K562 (cell line): Measurements from ENCODE around the gene MAP2. TPM values are rescaled to one million over a fixed set of nuclear protein-coding genes. Genes with fewer than 3 reads are reported as not detected.

Experiments
- ATAC-seq: fragments of 200-7000 bp; cut with Tn5 transposase; 3 replicates; pipeline ENCODE4 v1.9.1; 2020; ENCODE audit warnings: moderate library complexity
- BruUV-seq: library from RNA; stranded (reverse); fragments of 400-500 nt; replicated peaks from 2 replicates; lab custom pipeline; 2021; lab: Mats Ljungman, UMichigan
- CTCF ChIA-PET: fragments of 300-600 bp; formaldehyde crosslinking; extraction: SDS; loops from one replicate; lab custom pipeline; 2021; ENCODE audit warnings: low intra/inter-chr PET ratio; lab: Yijun Ruan, JAX
- POLR2A ChIA-PET: fragments of 300-600, 350-650 bp; sonication (Branson Sonifier 250); formaldehyde crosslinking; extraction: SDS; loops from one replicate; lab custom pipeline; 2021; ENCODE audit warnings: antibody characterized with exemption, inconsistent platforms; lab: Yijun Ruan, JAX
- DNase-seq, 4 experiments: peaks; one replicate each; pipeline versions ENCODE4 v3.0.0 to v3.0.0-alpha.2; 2011 to 2018; ENCODE audit warnings: low spot score in 3 of 4, mixed read lengths in 3 of 4; ENCODE audit errors: extremely low read depth in 1 of 4
- FAIRE-seq: peaks from 2 replicates; lab custom pipeline; 2011; peaks lifted over from hg19 to GRCh38; lab: Jason Lieb, UNC
- H2AFZ ChIP-seq: 2 replicates; pipeline ENCODE4 v1.6.0; 2011; ENCODE audit warnings: low read depth, low read length, control low read depth, inconsistent platforms
- H3K27ac ChIP-seq: fragments of 200-600 bp; 3 replicates; pipeline ENCODE4 v1.8.0; 2011; ENCODE audit warnings: low read depth, mild to moderate bottlenecking, control low read depth, inconsistent platforms, low read length, moderate library complexity, mixed read lengths; ENCODE audit errors: extremely low read depth
- H3K27me3 ChIP-seq, 2 experiments: fragments of 300-600 bp in 1 of 2; 2 replicates in 1 of 2; 3 replicates in 1 of 2; pipeline versions ENCODE4 v1.6.0 to v1.8.0; 2011; ENCODE audit warnings: inconsistent platforms in 2 of 2, low read length in 2 of 2, mild to moderate bottlenecking in 1 of 2, mixed read lengths in 1 of 2, moderate library complexity in 1 of 2; ENCODE audit not compliant: control insufficient read depth in 2 of 2, insufficient read depth in 2 of 2
- H3K36me3 ChIP-seq: fragments of 300-600 bp; 3 replicates; pipeline ENCODE4 v1.8.0; 2011; ENCODE audit warnings: mild to moderate bottlenecking, low read length, inconsistent platforms; ENCODE audit not compliant: control insufficient read depth, insufficient read depth
- H3K4me1 ChIP-seq, 2 experiments: fragments of 200-600 bp in 1 of 2; replicated peaks in 1 of 2; 2 replicates in 1 of 2; 3 replicates in 1 of 2; pipeline versions ENCODE4 v1.5.1 to v1.8.0; 2011; ENCODE audit warnings: inconsistent platforms in 2 of 2, low read length in 2 of 2, mild to moderate bottlenecking in 1 of 2, mixed read lengths in 1 of 2, moderate library complexity in 1 of 2; ENCODE audit not compliant: control insufficient read depth in 2 of 2, insufficient read depth in 2 of 2
- H3K4me2 ChIP-seq: 2 replicates; pipeline ENCODE4 v1.6.1; 2011; ENCODE audit warnings: low read length, control low read depth, inconsistent platforms, mixed read lengths; ENCODE audit not compliant: insufficient read depth
- H3K4me3 ChIP-seq: fragments of 200-600 bp; sonication (generic), shearing (Covaris generic); 2 replicates; pipeline ENCODE4 v1.5.1; 2016; ENCODE audit warnings: control low read depth, inconsistent platforms
- H3K79me2 ChIP-seq: fragments of 200-600 bp; 3 replicates; pipeline ENCODE4 v1.8.0; 2011; ENCODE audit warnings: low read length, inconsistent platforms; ENCODE audit not compliant: control insufficient read depth, insufficient read depth
- H3K9ac ChIP-seq, 2 experiments: 2 replicates each; pipeline versions ENCODE4 v1.6.0 to v1.6.1; 2011; ENCODE audit warnings: low read depth in 2 of 2, low read length in 2 of 2, control low read depth in 1 of 2, inconsistent platforms in 1 of 2, mild to moderate bottlenecking in 1 of 2, mixed read lengths in 1 of 2; ENCODE audit not compliant: insufficient read depth in 1 of 2
- H3K9me1 ChIP-seq: one replicate; pipeline ENCODE4 v1.6.0; 2011; ENCODE audit warnings: inconsistent platforms, mild to moderate bottlenecking, low read length, moderate library complexity; ENCODE audit not compliant: control insufficient read depth, insufficient read depth
- H3K9me3 ChIP-seq: replicated peaks from 2 replicates; pipeline ENCODE4 v1.5.1; 2011; ENCODE audit warnings: low read depth, low read length, inconsistent platforms; ENCODE audit not compliant: control insufficient read depth, insufficient read depth
- H4K20me1 ChIP-seq: replicated peaks from 2 replicates; pipeline ENCODE4 v1.6.1; 2011; ENCODE audit warnings: low read length, inconsistent platforms, mixed read lengths; ENCODE audit not compliant: control insufficient read depth, insufficient read depth
- CREB5 ChIP-seq: fragments of 250-450 bp; sonication (Bioruptor Pico); IDR thresholded peaks from 2 replicates; pipeline ENCODE4 v1.5.0; 2020; ENCODE audit warnings: mild to moderate bottlenecking
- DEAF1 ChIP-seq: fragments of 450-650 bp; formaldehyde crosslinking; IDR thresholded peaks from 2 replicates; pipeline ENCODE4 v1.4.0; 2020; ENCODE audit warnings: mild to moderate bottlenecking, moderate library complexity
- HDAC6 ChIP-seq: IDR thresholded peaks from 2 replicates; pipeline ENCODE4 v1.6.1; 2012; ENCODE audit warnings: low read depth, mild to moderate bottlenecking, control low read depth, inconsistent platforms, low read length, moderate library complexity
- MAX ChIP-seq: sonication (generic); formaldehyde crosslinking; IDR thresholded peaks from 2 replicates; pipeline ENCODE4 v1.9.0; 2022; ENCODE audit warnings: mild to moderate bottlenecking, missing genetic modification reagents
- MCM2 ChIP-seq: fragments of 450-650 bp; IDR thresholded peaks from 2 replicates; pipeline ENCODE4 v1.6.1; 2017; ENCODE audit warnings: low read depth, mild to moderate bottlenecking
- NCOA1 ChIP-seq: fragments of 450-650 bp; IDR thresholded peaks from 2 replicates; pipeline ENCODE4 v1.6.1; 2016; ENCODE audit warnings: low read depth
- NR3C1 ChIP-seq: sonication (generic); formaldehyde crosslinking; IDR thresholded peaks from 2 replicates; pipeline ENCODE4 v1.8.1; 2022; ENCODE audit warnings: missing genetic modification reagents
- PYGO2 ChIP-seq: fragments of 450-650 bp; IDR thresholded peaks from 2 replicates; pipeline ENCODE4 v1.6.1; 2016; ENCODE audit warnings: mild to moderate bottlenecking, missing genetic modification characterization, moderate library complexity, missing compliant biosample characterization
- RBM25 ChIP-seq: fragments of 200-400 bp; formaldehyde crosslinking; IDR thresholded peaks from 2 replicates; pipeline ENCODE4 v1.6.1; 2018; ENCODE audit warnings: low read length, low read depth, moderate library complexity; ENCODE audit not compliant: severe bottlenecking
- SRSF1 ChIP-seq: fragments of 200-400 bp; formaldehyde crosslinking; IDR thresholded peaks from 2 replicates; pipeline ENCODE4 v1.6.1; 2017; ENCODE audit warnings: mild to moderate bottlenecking, low read depth, low read length, moderate library complexity
- ZNF347 ChIP-seq: fragments of 450-650 bp; formaldehyde crosslinking; IDR thresholded peaks from 2 replicates; pipeline ENCODE4 v1.4.0; 2020; ENCODE audit warnings: low read depth, mild to moderate bottlenecking, moderate library complexity
- ZNF644 ChIP-seq: fragments of 200-800 bp; sonication (Bioruptor generic); IDR thresholded peaks from 2 replicates; pipeline ENCODE4 v1.6.1; 2016; ENCODE audit warnings: low read depth, missing genetic modification characterization, missing compliant biosample characterization
- WGBS: fragments of 100-300 bp; shearing (Covaris generic); methylation state at CpG from one replicate; pipeline ENCODE4 v1.1.6; 2016; ENCODE audit warnings: low coverage, mixed read lengths; ENCODE audit not compliant: insufficient coverage; ENCODE audit errors: missing lambda C conversion rate; 5-methylcytosine and 5-hydroxymethylcytosine counted together
- in situ Hi-C: fragments of 300-500 bp; cut with MboI; formaldehyde crosslinking; loops from 4 replicates; pipeline ENCODE4 v1.15.0; 2018; ENCODE audit warnings: inconsistent platforms, mixed read lengths
- intact Hi-C: fragments of 100-400 bp; cut with micrococcal nuclease; formaldehyde crosslinking; loops from 2 replicates; pipeline ENCODE4 v1.14.2; 2022
- polyA plus RNA-seq, 8 experiments: library from polyadenylated mRNA; depleted of rRNA in 4 of 8; stranded (reverse) in 5 of 8; unstranded in 3 of 8; fragments of >200 nt; fragmentation: Nextera tagmentation in 2 of 8; fragmentation: Illumina TruSeq in 1 of 8; extraction: Ambion mirVana in 2 of 8; extraction: Trizol in 1 of 8; gene quantifications; 2 replicates each; pipeline versions ENCODE4 v1.2.1 to v1.2.3, GENCODE V29; 2011 to 2014; ENCODE audit warnings: inconsistent platforms in 1 of 8, missing spikeins in 1 of 8
- total RNA-seq, 7 experiments: library from RNA; depleted of rRNA in 6 of 7; stranded (reverse); fragments of >200 nt in 6 of 7; fragmentation: Illumina TruSeq in 2 of 7; extraction: Trizol in 2 of 7; gene quantifications; 2 replicates each; pipeline versions ENCODE4 v1.2.1 to v1.2.3, GENCODE V29; 2011 to 2021; ENCODE audit warnings: low replicate concordance in 1 of 7
- TF ChIP-seq, protein P1 (sequence below): sonication (generic); formaldehyde crosslinking; IDR thresholded peaks from 2 replicates; pipeline ENCODE4 v1.8.0; 2022; ENCODE audit warnings: mild to moderate bottlenecking, missing genetic modification reagents
- TF ChIP-seq, protein P2 (sequence below): fragments of 450-650 bp; IDR thresholded peaks from 2 replicates; pipeline ENCODE4 v1.6.1; 2016; ENCODE audit warnings: borderline replicate concordance
- TF ChIP-seq, protein P3 (sequence below), 2 experiments: fragments of 450-650 bp in 1 of 2; sonication (generic) in 1 of 2; formaldehyde crosslinking; conservative IDR thresholded peaks; 2 replicates each; pipeline versions ENCODE4 v1.4.0 to v1.8.1; 2020 to 2022; ENCODE audit warnings: mild to moderate bottlenecking in 1 of 2, missing genetic modification reagents in 1 of 2

Gene MAP2
- total and polyA plus RNA-seq, 9 of the 15 experiments (the other 6 are each of a cell fraction or from before 2014, with no cell fraction given), result 0.13 TPM; not detected in 8

DNA sequence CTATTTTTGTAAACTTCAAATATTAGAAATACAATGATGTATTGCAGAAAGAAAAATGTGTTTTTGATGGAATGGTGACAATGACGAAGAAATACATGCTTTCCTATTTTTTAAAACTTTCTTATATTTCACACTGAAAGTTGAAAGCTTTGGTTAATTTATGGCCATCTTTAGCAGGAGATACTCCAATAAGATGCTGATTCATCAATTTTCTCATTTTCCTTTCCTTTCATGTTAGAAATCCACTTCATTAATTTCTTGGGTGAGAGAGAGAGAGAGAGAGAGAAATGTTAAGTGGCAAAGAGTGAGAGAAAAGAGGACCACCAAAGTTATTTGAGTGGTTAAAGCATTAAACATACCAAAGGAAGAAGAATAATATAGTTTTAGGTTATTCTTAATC, 28.6 kb upstream of the MAP2 start:
- intact Hi-C loops, result no loop called here
- POLR2A ChIA-PET, result no interaction called here
- no peak for ATAC-seq
- TF ChIP-seq NCOA1 (no peak), SRSF1 (no peak), ZNF347 (CRISPR knock-in tag) (no peak), ZNF644 (tag) (no peak), CREB5 (no peak), NR3C1 (CRISPR knock-in tag) (no peak), MCM2 (no peak), PYGO2 (no peak), HDAC6 (no peak), DEAF1 (CRISPR knock-in tag) (no peak), MAX (no peak), RBM25 (no peak)
- TF ChIP-seq, protein P1, sequence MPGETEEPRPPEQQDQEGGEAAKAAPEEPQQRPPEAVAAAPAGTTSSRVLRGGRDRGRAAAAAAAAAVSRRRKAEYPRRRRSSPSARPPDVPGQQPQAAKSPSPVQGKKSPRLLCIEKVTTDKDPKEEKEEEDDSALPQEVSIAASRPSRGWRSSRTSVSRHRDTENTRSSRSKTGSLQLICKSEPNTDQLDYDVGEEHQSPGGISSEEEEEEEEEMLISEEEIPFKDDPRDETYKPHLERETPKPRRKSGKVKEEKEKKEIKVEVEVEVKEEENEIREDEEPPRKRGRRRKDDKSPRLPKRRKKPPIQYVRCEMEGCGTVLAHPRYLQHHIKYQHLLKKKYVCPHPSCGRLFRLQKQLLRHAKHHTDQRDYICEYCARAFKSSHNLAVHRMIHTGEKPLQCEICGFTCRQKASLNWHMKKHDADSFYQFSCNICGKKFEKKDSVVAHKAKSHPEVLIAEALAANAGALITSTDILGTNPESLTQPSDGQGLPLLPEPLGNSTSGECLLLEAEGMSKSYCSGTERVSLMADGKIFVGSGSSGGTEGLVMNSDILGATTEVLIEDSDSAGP (CRISPR knock-in tag), result no peak
- TF ChIP-seq, protein P2, sequence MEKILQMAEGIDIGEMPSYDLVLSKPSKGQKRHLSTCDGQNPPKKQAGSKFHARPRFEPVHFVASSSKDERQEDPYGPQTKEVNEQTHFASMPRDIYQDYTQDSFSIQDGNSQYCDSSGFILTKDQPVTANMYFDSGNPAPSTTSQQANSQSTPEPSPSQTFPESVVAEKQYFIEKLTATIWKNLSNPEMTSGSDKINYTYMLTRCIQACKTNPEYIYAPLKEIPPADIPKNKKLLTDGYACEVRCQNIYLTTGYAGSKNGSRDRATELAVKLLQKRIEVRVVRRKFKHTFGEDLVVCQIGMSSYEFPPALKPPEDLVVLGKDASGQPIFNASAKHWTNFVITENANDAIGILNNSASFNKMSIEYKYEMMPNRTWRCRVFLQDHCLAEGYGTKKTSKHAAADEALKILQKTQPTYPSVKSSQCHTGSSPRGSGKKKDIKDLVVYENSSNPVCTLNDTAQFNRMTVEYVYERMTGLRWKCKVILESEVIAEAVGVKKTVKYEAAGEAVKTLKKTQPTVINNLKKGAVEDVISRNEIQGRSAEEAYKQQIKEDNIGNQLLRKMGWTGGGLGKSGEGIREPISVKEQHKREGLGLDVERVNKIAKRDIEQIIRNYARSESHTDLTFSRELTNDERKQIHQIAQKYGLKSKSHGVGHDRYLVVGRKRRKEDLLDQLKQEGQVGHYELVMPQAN, result no peak
- TF ChIP-seq, protein P3, sequence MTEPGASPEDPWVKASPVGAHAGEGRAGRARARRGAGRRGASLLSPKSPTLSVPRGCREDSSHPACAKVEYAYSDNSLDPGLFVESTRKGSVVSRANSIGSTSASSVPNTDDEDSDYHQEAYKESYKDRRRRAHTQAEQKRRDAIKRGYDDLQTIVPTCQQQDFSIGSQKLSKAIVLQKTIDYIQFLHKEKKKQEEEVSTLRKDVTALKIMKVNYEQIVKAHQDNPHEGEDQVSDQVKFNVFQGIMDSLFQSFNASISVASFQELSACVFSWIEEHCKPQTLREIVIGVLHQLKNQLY (CRISPR knock-in tag; conservative IDR thresholded peaks at IDR 0.05), result no peak

More for the DNA sequence above, 28.6 kb upstream of the MAP2 start:
- BruUV-seq, result no TSS peak
- in situ Hi-C loops, result no loop called here
- Histone ChIP-seq H2AFZ (no peak overlapping the region), H3K27ac (no peak overlapping the region), H3K79me2 (no peaks in the 10 kb centered on the region), H4K20me1 (no peaks in the 10 kb centered on the region), H3K36me3 (no peaks in the 10 kb centered on the region), H3K4me3 (no peak overlapping the region), H3K9ac (no peak overlapping the region), H3K9me3 (no peaks in the 10 kb centered on the region), H3K9me1 (no peaks in the 10 kb centered on the region), H3K27me3 (no peaks in the 10 kb centered on the region), H3K4me2 (no peak overlapping the region), H3K4me1 (no peaks in the 10 kb centered on the region)
- FAIRE-seq (no peak), DNase-seq (no peak)
- WGBS, result 0% methylated on average over 1 of the region's 1 CpG
- CTCF ChIA-PET, result no interaction called here
